PC-9 (cell line): ENCODE data around the gene CCT8L2.
"Not testable (repeated sequence)": the region's sequence is repeated elsewhere in the genome, so short reads cannot be mapped to it uniquely, and the experiment has no call there.

Source experiments
- EZH2 ChIP-seq: fragments of 200-600 bp; sonication (generic); IDR thresholded peaks from 2 replicates; pipeline ENCODE4 v1.8.0; 2017; ENCODE audit warnings: antibody characterized with exemption, low read depth
- TF ChIP-seq, protein P1 (sequence below): fragments of 200-600 bp; sonication (generic); conservative IDR thresholded peaks from 2 replicates; pipeline ENCODE4 v1.6.1; 2017; ENCODE audit warnings: mixed run types, antibody characterized with exemption, mild to moderate bottlenecking, moderate library complexity

DNA sequence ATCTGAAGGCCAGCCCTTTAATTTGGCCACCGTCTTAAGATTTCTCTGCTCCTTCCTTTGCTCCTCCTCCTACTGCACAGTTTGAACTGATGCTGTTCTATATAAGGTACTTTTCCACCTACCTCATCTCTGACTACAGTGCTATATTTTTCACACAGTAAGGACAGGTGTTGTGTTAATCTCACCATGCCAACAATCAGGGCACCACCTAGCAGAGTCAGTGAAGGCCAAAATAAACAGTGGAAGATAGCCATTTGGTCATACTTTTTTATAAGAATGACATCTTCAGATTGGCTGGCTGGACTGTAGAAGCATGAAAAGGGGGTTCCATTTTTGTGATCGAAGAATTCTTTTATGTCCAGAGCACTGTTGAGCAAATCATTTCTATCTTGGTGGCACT, 11.7 kb downstream of the CCT8L2 start:
- TF ChIP-seq, protein P1, sequence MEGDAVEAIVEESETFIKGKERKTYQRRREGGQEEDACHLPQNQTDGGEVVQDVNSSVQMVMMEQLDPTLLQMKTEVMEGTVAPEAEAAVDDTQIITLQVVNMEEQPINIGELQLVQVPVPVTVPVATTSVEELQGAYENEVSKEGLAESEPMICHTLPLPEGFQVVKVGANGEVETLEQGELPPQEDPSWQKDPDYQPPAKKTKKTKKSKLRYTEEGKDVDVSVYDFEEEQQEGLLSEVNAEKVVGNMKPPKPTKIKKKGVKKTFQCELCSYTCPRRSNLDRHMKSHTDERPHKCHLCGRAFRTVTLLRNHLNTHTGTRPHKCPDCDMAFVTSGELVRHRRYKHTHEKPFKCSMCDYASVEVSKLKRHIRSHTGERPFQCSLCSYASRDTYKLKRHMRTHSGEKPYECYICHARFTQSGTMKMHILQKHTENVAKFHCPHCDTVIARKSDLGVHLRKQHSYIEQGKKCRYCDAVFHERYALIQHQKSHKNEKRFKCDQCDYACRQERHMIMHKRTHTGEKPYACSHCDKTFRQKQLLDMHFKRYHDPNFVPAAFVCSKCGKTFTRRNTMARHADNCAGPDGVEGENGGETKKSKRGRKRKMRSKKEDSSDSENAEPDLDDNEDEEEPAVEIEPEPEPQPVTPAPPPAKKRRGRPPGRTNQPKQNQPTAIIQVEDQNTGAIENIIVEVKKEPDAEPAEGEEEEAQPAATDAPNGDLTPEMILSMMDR = not testable (repeated sequence)
- not testable (repeated sequence) for TF ChIP-seq EZH2
